ENCODE results near the gene DIP2C. TPM values are rescaled to one million over a fixed set of nuclear protein-coding genes. Genes with fewer than 3 reads are reported as not detected.

Gene DIP2C
- polyA plus RNA-seq, 1 of the 3 experiments (the other 2 are of a cell fraction) = 8.7 TPM

DNA sequence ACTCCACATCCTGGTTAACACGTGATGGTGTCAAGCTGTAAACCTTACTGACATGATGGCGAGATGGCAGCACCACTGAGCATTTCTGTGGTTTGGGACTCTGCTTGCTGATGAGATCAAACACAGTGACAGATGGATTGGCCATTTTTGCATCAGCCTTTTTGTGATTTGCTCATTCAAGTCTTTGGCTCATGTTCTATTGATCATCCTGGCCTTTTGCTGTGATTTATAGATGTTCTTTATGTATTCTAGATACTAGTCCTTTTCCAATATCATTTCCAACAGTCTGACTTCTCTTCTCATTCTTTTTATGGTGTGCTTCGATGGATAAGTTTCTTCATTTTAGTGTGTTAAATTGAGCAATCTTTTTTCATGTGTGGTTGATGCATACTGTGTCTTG, 24.7 kb upstream of the DIP2C start:
- H3K9me3 ChIP-seq = peaks cover 12% of the 10 kb centered on the region
- DNase-seq = no peak
- ChIA-PET POLR2A (no interaction called here), CTCF (no interaction called here)
- no peak overlapping the region for H3K4me2 ChIP-seq
- H4K20me1 ChIP-seq (ENCODE audit: insufficient read depth) = no peaks in the 10 kb centered on the region
- no peaks in the 10 kb centered on the region for H3K9me2 ChIP-seq
- no peak overlapping the region for H3K9ac ChIP-seq
- no peaks in the 10 kb centered on the region for H3K36me3 ChIP-seq (replicated peaks in 1 of 2; ENCODE audit: control insufficient read depth in 1 of 2, insufficient read depth in 2 of 2, low read length in 1 of 2)
- no peak overlapping the region for H2AFZ ChIP-seq (ENCODE audit: low read depth)
- H3K27me3 ChIP-seq (ENCODE audit: insufficient read depth) = no peaks in the 10 kb centered on the region; the same call in 1 of the 2 replicates
- H3K4me3 ChIP-seq (ENCODE audit: low read depth in 2 of 2, low read length in 1 of 2) = no peak overlapping the region; a peak in 1 of 4 replicates
- TF ChIP-seq FOSL2 (IDR thresholded peaks at IDR 0.05; ENCODE audit: borderline replicate concordance, low read depth) = no peak
- TF ChIP-seq GATA2 (CRISPR knock-in tag; IDR thresholded peaks at IDR 0.05) = no peak
- no peak for TF ChIP-seq NFIC (IDR thresholded peaks at IDR 0.05; ENCODE audit: borderline replicate concordance)
- H3K4me1 ChIP-seq (ENCODE audit: control insufficient read depth in 1 of 2, insufficient read depth in 2 of 2, low read depth in 1 of 2, low read length in 1 of 2) = no peaks in the 10 kb centered on the region
- no peaks in the 10 kb centered on the region for H3K79me2 ChIP-seq (ENCODE audit: insufficient read depth)
- WGBS (ENCODE audit: low lambda C conversion rate) = 25% methylated on average over 2 of the region's 3 CpGs
- no peaks in the 10 kb centered on the region for H3F3A ChIP-seq (replicated peaks; ENCODE audit: insufficient read depth)
- H3K27ac ChIP-seq (ENCODE audit: low read depth in 2 of 2, low read length in 1 of 2) = no peak overlapping the region

DNA sequence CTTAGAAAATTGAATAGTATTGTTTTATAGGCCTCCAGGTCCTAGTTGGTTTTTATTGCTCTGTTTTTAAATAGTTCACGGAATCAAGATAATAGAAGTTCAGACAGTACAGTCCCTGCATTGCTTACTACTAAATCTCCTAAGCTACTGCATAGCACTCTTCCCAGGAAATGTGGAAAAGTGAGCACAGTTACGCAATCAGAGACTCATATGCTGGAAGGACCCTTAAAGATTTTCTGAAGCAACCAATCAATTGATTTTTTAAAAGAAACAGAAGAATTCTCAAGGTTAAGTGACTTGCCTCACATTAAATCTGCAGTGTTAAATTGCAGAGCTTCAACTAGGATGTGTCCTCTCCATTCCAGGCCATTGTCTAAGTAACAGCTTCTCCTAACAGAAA, 23.1 kb upstream of the DIP2C start:
- H2AFZ ChIP-seq (ENCODE audit: low read depth) = no peak overlapping the region
- H3K9me2 ChIP-seq = no peaks in the 10 kb centered on the region
- no peak overlapping the region for H3K4me2 ChIP-seq
- H3K27ac ChIP-seq (ENCODE audit: low read depth in 2 of 2, low read length in 1 of 2) = no peak overlapping the region
- 32% methylated on average over 2 of the region's 2 CpGs for WGBS (ENCODE audit: low lambda C conversion rate)
- no peak for DNase-seq
- no peaks in the 10 kb centered on the region for H3F3A ChIP-seq (replicated peaks; ENCODE audit: insufficient read depth)
- TF ChIP-seq EZH2phosphoT487 (IDR thresholded peaks at IDR 0.05; ENCODE audit: borderline replicate concordance, low read depth) = no peak
- TF ChIP-seq TAF1 (IDR thresholded peaks at IDR 0.05; ENCODE audit: borderline replicate concordance, low read depth, low read length) = no peak
- TF ChIP-seq, protein P1, sequence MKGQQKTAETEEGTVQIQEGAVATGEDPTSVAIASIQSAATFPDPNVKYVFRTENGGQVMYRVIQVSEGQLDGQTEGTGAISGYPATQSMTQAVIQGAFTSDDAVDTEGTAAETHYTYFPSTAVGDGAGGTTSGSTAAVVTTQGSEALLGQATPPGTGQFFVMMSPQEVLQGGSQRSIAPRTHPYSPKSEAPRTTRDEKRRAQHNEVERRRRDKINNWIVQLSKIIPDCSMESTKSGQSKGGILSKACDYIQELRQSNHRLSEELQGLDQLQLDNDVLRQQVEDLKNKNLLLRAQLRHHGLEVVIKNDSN (IDR thresholded peaks at IDR 0.05; ENCODE audit: borderline replicate concordance, low read depth) = no peak
- no peaks in the 10 kb centered on the region for H4K20me1 ChIP-seq (ENCODE audit: insufficient read depth)
- no peak overlapping the region for H3K4me3 ChIP-seq (ENCODE audit: low read depth in 2 of 2, low read length in 1 of 2)
- no peaks in the 10 kb centered on the region for H3K36me3 ChIP-seq (replicated peaks in 1 of 2; ENCODE audit: control insufficient read depth in 1 of 2, insufficient read depth in 2 of 2, low read length in 1 of 2)
- H3K79me2 ChIP-seq (ENCODE audit: insufficient read depth) = no peaks in the 10 kb centered on the region
- no peak overlapping the region for H3K9ac ChIP-seq
- ChIA-PET POLR2A (no interaction called here), CTCF (no interaction called here)
- H3K9me3 ChIP-seq = peaks cover 12% of the 10 kb centered on the region
- no peaks in the 10 kb centered on the region for H3K4me1 ChIP-seq (ENCODE audit: control insufficient read depth in 1 of 2, insufficient read depth in 2 of 2, low read depth in 1 of 2, low read length in 1 of 2)
- H3K27me3 ChIP-seq (ENCODE audit: insufficient read depth) = peaks cover 5% of the 10 kb centered on the region; the same call in 1 of the 2 replicates

GRCh38 chr10:712089-712488, 22.6 kb upstream of the DIP2C start:
- H3K27me3 ChIP-seq (ENCODE audit: insufficient read depth) = peaks cover 5% of the 10 kb centered on the region; the same call in 1 of the 2 replicates
- CTCF ChIA-PET = interaction anchor here (0.7 kb wide), 1 partner anchor 16 kb away, joined by 3 read pairs; no protein-coding TSS in a partner anchor
- TF ChIP-seq EZH2phosphoT487 (IDR thresholded peaks at IDR 0.05; ENCODE audit: borderline replicate concordance, low read depth) (no peak), RCOR1 (IDR thresholded peaks at IDR 0.05; ENCODE audit: low read length) (no peak), RFX5 (IDR thresholded peaks at IDR 0.05; ENCODE audit: low read length) (no peak), GATA2 (CRISPR knock-in tag; IDR thresholded peaks at IDR 0.05) (no peak), FOSL2 (IDR thresholded peaks at IDR 0.05; ENCODE audit: borderline replicate concordance, low read depth) (no peak), REST (IDR thresholded peaks at IDR 0.05; ENCODE audit: low read depth, low read length) (no peak), EP300 (IDR thresholded peaks at IDR 0.05; ENCODE audit: borderline replicate concordance in 1 of 2, low read depth in 1 of 2, low read length in 1 of 2) (no peak)
- TF ChIP-seq, protein P2, sequence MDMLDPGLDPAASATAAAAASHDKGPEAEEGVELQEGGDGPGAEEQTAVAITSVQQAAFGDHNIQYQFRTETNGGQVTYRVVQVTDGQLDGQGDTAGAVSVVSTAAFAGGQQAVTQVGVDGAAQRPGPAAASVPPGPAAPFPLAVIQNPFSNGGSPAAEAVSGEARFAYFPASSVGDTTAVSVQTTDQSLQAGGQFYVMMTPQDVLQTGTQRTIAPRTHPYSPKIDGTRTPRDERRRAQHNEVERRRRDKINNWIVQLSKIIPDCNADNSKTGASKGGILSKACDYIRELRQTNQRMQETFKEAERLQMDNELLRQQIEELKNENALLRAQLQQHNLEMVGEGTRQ (IDR thresholded peaks at IDR 0.05; ENCODE audit: borderline replicate concordance, low read depth, low read length) = no peak
- TF ChIP-seq, protein P3, sequence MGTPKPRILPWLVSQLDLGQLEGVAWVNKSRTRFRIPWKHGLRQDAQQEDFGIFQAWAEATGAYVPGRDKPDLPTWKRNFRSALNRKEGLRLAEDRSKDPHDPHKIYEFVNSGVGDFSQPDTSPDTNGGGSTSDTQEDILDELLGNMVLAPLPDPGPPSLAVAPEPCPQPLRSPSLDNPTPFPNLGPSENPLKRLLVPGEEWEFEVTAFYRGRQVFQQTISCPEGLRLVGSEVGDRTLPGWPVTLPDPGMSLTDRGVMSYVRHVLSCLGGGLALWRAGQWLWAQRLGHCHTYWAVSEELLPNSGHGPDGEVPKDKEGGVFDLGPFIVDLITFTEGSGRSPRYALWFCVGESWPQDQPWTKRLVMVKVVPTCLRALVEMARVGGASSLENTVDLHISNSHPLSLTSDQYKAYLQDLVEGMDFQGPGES (IDR thresholded peaks at IDR 0.05; ENCODE audit: low read depth, low read length) = no peak
- TF ChIP-seq, protein P4, sequence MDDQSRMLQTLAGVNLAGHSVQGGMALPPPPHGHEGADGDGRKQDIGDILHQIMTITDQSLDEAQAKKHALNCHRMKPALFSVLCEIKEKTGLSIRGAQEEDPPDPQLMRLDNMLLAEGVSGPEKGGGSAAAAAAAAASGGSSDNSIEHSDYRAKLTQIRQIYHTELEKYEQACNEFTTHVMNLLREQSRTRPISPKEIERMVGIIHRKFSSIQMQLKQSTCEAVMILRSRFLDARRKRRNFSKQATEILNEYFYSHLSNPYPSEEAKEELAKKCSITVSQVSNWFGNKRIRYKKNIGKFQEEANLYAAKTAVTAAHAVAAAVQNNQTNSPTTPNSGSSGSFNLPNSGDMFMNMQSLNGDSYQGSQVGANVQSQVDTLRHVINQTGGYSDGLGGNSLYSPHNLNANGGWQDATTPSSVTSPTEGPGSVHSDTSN (IDR thresholded peaks at IDR 0.05) = no peak

More at GRCh38 chr10:712089-712488, 22.6 kb upstream of the DIP2C start:
- Histone ChIP-seq H3K9me2 (no peaks in the 10 kb centered on the region), H3K27ac (ENCODE audit: low read depth in 2 of 2, low read length in 1 of 2) (no peak overlapping the region), H3K79me2 (ENCODE audit: insufficient read depth) (no peaks in the 10 kb centered on the region), H3K4me1 (ENCODE audit: control insufficient read depth in 1 of 2, insufficient read depth in 2 of 2, low read depth in 1 of 2, low read length in 1 of 2) (no peaks in the 10 kb centered on the region), H3K4me3 (ENCODE audit: low read depth in 2 of 2, low read length in 1 of 2) (no peak overlapping the region), H3K4me2 (no peak overlapping the region), H3K9me3 (peaks cover 12% of the 10 kb centered on the region), H3K36me3 (replicated peaks in 1 of 2; ENCODE audit: control insufficient read depth in 1 of 2, insufficient read depth in 2 of 2, low read length in 1 of 2) (no peaks in the 10 kb centered on the region), H3F3A (replicated peaks; ENCODE audit: insufficient read depth) (no peaks in the 10 kb centered on the region), H2AFZ (ENCODE audit: low read depth) (no peak overlapping the region), H3K9ac (no peak overlapping the region), H4K20me1 (ENCODE audit: insufficient read depth) (no peaks in the 10 kb centered on the region)
- POLR2A ChIA-PET = no interaction called here
- 63% methylated on average over 5 of the region's 5 CpGs for WGBS (ENCODE audit: low lambda C conversion rate)
- DNase-seq = no peak
